SK-N-SH treated with all-trans-retinoic acid at 6 μM for 48 hours (cell line): ENCODE data around the gene NFIA.

Source experiments
- GLIS3 ChIP-seq: fragments of 250-450 bp; sonication (Bioruptor Pico); IDR thresholded peaks from 2 replicates; pipeline ENCODE4 v1.5.0; 2020; ENCODE audit warnings: mild to moderate bottlenecking, moderate library complexity
- PPARA ChIP-seq: fragments of 250-450 bp; sonication (Bioruptor Pico); IDR thresholded peaks from 2 replicates; pipeline ENCODE4 v1.5.0; 2020; ENCODE audit warnings: mild to moderate bottlenecking, borderline replicate concordance
- TCF4 ChIP-seq: fragments of 250-450 bp; sonication (Bioruptor Pico); IDR thresholded peaks from 2 replicates; pipeline ENCODE4 v1.8.0; 2021; ENCODE audit warnings: mild to moderate bottlenecking, moderate library complexity, borderline replicate concordance
- TF ChIP-seq, protein P1 (sequence below): fragments of 250-450 bp; sonication (Bioruptor Pico); IDR thresholded peaks from 2 replicates; pipeline ENCODE4 v1.8.0; 2020; ENCODE audit warnings: mild to moderate bottlenecking, moderate library complexity, borderline replicate concordance

DNA sequence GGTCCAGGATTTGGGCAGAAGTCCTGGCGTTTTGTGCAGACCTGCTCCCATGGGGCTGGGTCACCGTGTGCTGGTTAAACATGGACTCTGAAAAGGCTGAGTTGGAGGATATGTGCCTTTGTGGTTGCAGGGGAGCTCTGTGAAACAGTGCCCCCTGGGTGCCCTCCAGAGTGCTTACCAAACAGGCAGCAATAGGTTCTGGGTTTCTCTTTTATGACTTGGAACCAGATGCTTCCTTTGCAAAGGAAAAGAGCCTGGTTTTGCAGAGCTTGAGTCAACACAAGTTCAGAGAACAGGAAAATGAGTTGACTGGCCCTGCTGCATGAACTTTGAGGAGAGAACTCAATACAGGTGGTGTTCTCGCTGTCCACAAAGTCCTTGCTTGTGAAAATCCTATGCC lies 353.7 kb downstream of the NFIA start:
- TF ChIP-seq, protein P1, sequence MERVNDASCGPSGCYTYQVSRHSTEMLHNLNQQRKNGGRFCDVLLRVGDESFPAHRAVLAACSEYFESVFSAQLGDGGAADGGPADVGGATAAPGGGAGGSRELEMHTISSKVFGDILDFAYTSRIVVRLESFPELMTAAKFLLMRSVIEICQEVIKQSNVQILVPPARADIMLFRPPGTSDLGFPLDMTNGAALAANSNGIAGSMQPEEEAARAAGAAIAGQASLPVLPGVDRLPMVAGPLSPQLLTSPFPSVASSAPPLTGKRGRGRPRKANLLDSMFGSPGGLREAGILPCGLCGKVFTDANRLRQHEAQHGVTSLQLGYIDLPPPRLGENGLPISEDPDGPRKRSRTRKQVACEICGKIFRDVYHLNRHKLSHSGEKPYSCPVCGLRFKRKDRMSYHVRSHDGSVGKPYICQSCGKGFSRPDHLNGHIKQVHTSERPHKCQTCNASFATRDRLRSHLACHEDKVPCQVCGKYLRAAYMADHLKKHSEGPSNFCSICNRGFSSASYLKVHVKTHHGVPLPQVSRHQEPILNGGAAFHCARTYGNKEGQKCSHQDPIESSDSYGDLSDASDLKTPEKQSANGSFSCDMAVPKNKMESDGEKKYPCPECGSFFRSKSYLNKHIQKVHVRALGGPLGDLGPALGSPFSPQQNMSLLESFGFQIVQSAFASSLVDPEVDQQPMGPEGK = no peak
- no peak for TF ChIP-seq GLIS3 (CRISPR knock-in tag)
- no peak for TF ChIP-seq PPARA (CRISPR knock-in tag)
- TF ChIP-seq TCF4 (CRISPR knock-in tag) = no peak
